ENCODE results near the gene ITPR3. TPM values are rescaled to one million over a fixed set of nuclear protein-coding genes. Genes with fewer than 3 reads are reported as not detected.

Gene ITPR3
- total and polyA plus RNA-seq, 2 donors (not counting 3 experiments of a cell fraction or from before 2014, with no cell fraction given), result 28.8 to 52.2 TPM

DNA sequence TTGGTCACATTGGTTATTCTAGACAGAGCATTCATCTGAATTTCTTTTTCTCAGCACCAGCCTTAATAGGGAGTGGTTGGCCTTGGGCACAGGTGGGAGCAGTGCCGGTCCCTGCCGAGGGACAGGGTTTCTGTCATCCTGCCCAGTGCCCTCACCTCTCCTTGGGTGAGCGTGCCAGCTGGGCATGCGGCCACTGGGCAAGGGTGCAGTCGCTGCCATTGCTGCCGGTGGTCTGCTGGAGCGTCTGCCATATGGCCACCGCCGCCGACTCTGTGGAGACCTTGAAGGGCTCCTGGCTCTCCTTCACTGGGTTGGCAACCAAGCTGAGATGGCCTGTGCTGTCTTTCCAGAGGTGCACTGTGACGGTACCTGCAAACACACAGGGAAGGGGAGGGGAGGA is 106.8 kb downstream of the ITPR3 start:
- no peak overlapping the region for H3K4me3 ChIP-seq (replicated peaks in 1 of 3; ENCODE audit: insufficient read depth in 1 of 3, low read depth in 1 of 3, low read length in 3 of 3)
- peaks cover 7 to 10% of the 10 kb centered on the region in 2 experiments for H3K27me3 ChIP-seq (ENCODE audit: control insufficient read depth in 2 of 2, insufficient read depth in 2 of 2, low read length in 2 of 2)
- H3K36me3 ChIP-seq (ENCODE audit: control insufficient read depth in 2 of 2, extremely low read depth in 1 of 2, insufficient read depth in 2 of 2, low read length in 2 of 2), result no peaks in the 10 kb centered on the region
- DNase-seq (ENCODE audit: low read depth, low spot score) (no peak), FAIRE-seq (no peak)
- no TSS peak for BruUV-seq (replicated peaks)
- H2AFZ ChIP-seq (ENCODE audit: low read depth, low read length), result no peak overlapping the region
- no peaks in the 10 kb centered on the region for H3K4me1 ChIP-seq (ENCODE audit: control insufficient read depth, extremely low read depth, insufficient read depth, low read length)
- H3K79me2 ChIP-seq (ENCODE audit: control insufficient read depth, insufficient read depth, low read length), result no peaks in the 10 kb centered on the region
- TF ChIP-seq, protein P1, sequence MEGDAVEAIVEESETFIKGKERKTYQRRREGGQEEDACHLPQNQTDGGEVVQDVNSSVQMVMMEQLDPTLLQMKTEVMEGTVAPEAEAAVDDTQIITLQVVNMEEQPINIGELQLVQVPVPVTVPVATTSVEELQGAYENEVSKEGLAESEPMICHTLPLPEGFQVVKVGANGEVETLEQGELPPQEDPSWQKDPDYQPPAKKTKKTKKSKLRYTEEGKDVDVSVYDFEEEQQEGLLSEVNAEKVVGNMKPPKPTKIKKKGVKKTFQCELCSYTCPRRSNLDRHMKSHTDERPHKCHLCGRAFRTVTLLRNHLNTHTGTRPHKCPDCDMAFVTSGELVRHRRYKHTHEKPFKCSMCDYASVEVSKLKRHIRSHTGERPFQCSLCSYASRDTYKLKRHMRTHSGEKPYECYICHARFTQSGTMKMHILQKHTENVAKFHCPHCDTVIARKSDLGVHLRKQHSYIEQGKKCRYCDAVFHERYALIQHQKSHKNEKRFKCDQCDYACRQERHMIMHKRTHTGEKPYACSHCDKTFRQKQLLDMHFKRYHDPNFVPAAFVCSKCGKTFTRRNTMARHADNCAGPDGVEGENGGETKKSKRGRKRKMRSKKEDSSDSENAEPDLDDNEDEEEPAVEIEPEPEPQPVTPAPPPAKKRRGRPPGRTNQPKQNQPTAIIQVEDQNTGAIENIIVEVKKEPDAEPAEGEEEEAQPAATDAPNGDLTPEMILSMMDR (IDR thresholded peaks at IDR 0.05; ENCODE audit: extremely low read depth in 1 of 2, insufficient read depth in 1 of 2, low read depth in 1 of 2, low read length in 2 of 2), result no peak
- TF ChIP-seq EZH2 (IDR thresholded peaks at IDR 0.05; ENCODE audit: borderline replicate concordance, low read depth, low read length, severe bottlenecking), result no peak
- TF ChIP-seq FOS (IDR thresholded peaks at IDR 0.05; ENCODE audit: borderline replicate concordance, insufficient read depth, low read length), result no peak
- TF ChIP-seq MYC (IDR thresholded peaks at IDR 0.05; ENCODE audit: low read depth, low read length), result no peak
- TF ChIP-seq POLR2AphosphoS5 (IDR thresholded peaks at IDR 0.05; ENCODE audit: insufficient read depth, low read depth, low read length), result no peak
- TF ChIP-seq JUN (IDR thresholded peaks at IDR 0.05; ENCODE audit: borderline replicate concordance, insufficient read depth, insufficient read length, low read depth), result no peak
- TF ChIP-seq GATA2 (IDR thresholded peaks at IDR 0.05; ENCODE audit: insufficient read depth, insufficient read length, low read depth, low read length), result no peak
- TF ChIP-seq, protein P2, sequence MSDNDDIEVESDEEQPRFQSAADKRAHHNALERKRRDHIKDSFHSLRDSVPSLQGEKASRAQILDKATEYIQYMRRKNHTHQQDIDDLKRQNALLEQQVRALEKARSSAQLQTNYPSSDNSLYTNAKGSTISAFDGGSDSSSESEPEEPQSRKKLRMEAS (IDR thresholded peaks at IDR 0.05; ENCODE audit: insufficient read depth, insufficient read length), result no peak
- no peak for TF ChIP-seq POLR2A (IDR thresholded peaks at IDR 0.05; ENCODE audit: low read depth, low read length)
- no peaks in the 10 kb centered on the region for H3K9me3 ChIP-seq (replicated peaks; ENCODE audit: control insufficient read depth, insufficient read depth, low read length)
- H3K27ac ChIP-seq (ENCODE audit: insufficient read depth, low read depth, low read length), result no peak overlapping the region
- H3K4me2 ChIP-seq (ENCODE audit: insufficient read depth, low read length), result no peak overlapping the region
- intact Hi-C loops (cut with micrococcal nuclease), result no loop called here
- H3K9ac ChIP-seq (replicated peaks; ENCODE audit: extremely low read depth, insufficient read depth, low read length), result no peak overlapping the region
- no peaks in the 10 kb centered on the region for H3K9me1 ChIP-seq (replicated peaks; ENCODE audit: control insufficient read depth, extremely low read depth, insufficient read depth, low read length)
- H4K20me1 ChIP-seq (replicated peaks; ENCODE audit: control insufficient read depth, extremely low read depth, insufficient read depth, low read length), result no peaks in the 10 kb centered on the region
- dilution Hi-C loops (cut with MboI; ENCODE audit: extremely low pct_ligation_motif_present, low sequenced_read_pairs), result no loop called here
- CTCF ChIA-PET, result interaction anchor here (1.0 kb wide), 1 partner anchor 17 kb away, joined by 3 read pairs; the partner anchor contains the start of gene UQCC2
- POLR2A ChIA-PET, result no interaction called here

All from endothelial cell of umbilical vein (primary cell).